Gastrocnemius medialis (tissue), 4 donors: ENCODE measurements around the gene ANKRD49.

ENCODE experiments used
- CTCF ChIP-seq, 5 experiments: fragments of 450-650 bp in 3 of 5; fragments of 200-600 bp in 2 of 5; sonication (generic) in 2 of 5; IDR thresholded peaks in 4 of 5; conservative IDR thresholded peaks in 1 of 5; 1 replicate in 4 of 5; 2 replicates in 1 of 5; pipeline ENCODE4 v1.5.1; 2016 to 2019; ENCODE audit warnings: antibody characterized with exemption in 5 of 5, mild to moderate bottlenecking in 3 of 5, moderate library complexity in 3 of 5
- POLR2A ChIP-seq, 2 donors: fragments of 450-650 bp; IDR thresholded peaks; one replicate each; pipeline ENCODE4 v1.6.1; 2017; ENCODE audit warnings: antibody characterized with exemption in 2 of 2, mild to moderate bottlenecking in 2 of 2, moderate library complexity in 2 of 2

GRCh38 chr11:94519478-94520084 lies 25.8 kb downstream of the ANKRD49 start:
- TF ChIP-seq CTCF (IDR thresholded peaks at IDR 0.05 in 4 of 5, conservative IDR thresholded peaks at IDR 0.05 in 1 of 5) (peak; percentile 31 to 75 (median 41)), POLR2A (IDR thresholded peaks at IDR 0.05) (no peak)
